Spleen (tissue), 11 donors: ENCODE measurements around the gene RNF180. TPM values are rescaled to one million over a fixed set of nuclear protein-coding genes. Genes with fewer than 3 reads are reported as not detected.
"Not testable (repeated sequence)": the region's sequence is repeated elsewhere in the genome, so short reads cannot be mapped to it uniquely, and the experiment has no call there.

ENCODE experiments used
- DNase-seq: peaks from one replicate; pipeline ENCODE4 v3.0.0-alpha.2; 2020
- H3K27ac ChIP-seq, 8 donors: fragments of 200-600 bp; sonication (generic) in 7 of 8; 1 replicate in 4 of 8; 2 replicates in 4 of 8; pipeline versions ENCODE4 v1.5.0 to v1.8.0; 2016 to 2021; ENCODE audit warnings: inconsistent platforms in 4 of 8, mild to moderate bottlenecking in 4 of 8, moderate library complexity in 1 of 8
- H3K27me3 ChIP-seq, 7 donors: fragments of 200-600 bp; sonication (generic) in 6 of 7; replicated peaks in 1 of 7; 1 replicate in 4 of 7; 2 replicates in 3 of 7; pipeline versions ENCODE4 v1.5.0 to v1.8.0; 2016 to 2021; ENCODE audit warnings: inconsistent platforms in 3 of 7, mild to moderate bottlenecking in 1 of 7
- H3K36me3 ChIP-seq, 6 donors: fragments of 200-600 bp; sonication (generic) in 5 of 6; 1 replicate in 4 of 6; 2 replicates in 2 of 6; pipeline versions ENCODE4 v1.5.0 to v1.8.0; 2016 to 2021; ENCODE audit warnings: inconsistent platforms in 2 of 6
- H3K4me1 ChIP-seq, 6 donors: fragments of 200-600 bp; sonication (generic) in 5 of 6; 1 replicate in 3 of 6; 2 replicates in 3 of 6; pipeline versions ENCODE4 v1.5.0 to v1.8.0; 2016 to 2021; ENCODE audit warnings: inconsistent platforms in 3 of 6
- H3K4me3 ChIP-seq, 8 donors: fragments of 200-600 bp; sonication (generic) in 7 of 8; 1 replicate in 4 of 8; 2 replicates in 4 of 8; pipeline versions ENCODE4 v1.5.0 to v1.8.0; 2016 to 2021; ENCODE audit warnings: inconsistent platforms in 4 of 8, mild to moderate bottlenecking in 4 of 8, moderate library complexity in 2 of 8
- H3K9me3 ChIP-seq, 8 donors: fragments of 200-600 bp; sonication (generic) in 7 of 8; 1 replicate in 4 of 8; 2 replicates in 4 of 8; pipeline versions ENCODE4 v1.5.0 to v1.8.0; 2016 to 2021; ENCODE audit warnings: inconsistent platforms in 4 of 8
- CTCF ChIP-seq, 11 experiments: fragments of 200-600 bp in 7 of 11; fragments of 450-650 bp in 4 of 11; sonication (generic) in 4 of 11; IDR thresholded peaks in 8 of 11; conservative IDR thresholded peaks in 3 of 11; 1 replicate in 7 of 11; 2 replicates in 4 of 11; pipeline versions ENCODE4 v1.4.0 to v1.8.0; 2016 to 2021; ENCODE audit warnings: antibody characterized with exemption in 11 of 11, inconsistent platforms in 4 of 11, mild to moderate bottlenecking in 1 of 11
- POLR2A ChIP-seq, 3 donors: fragments of 450-650 bp; IDR thresholded peaks; one replicate each; pipeline ENCODE4 v1.5.1; 2017; ENCODE audit warnings: antibody characterized with exemption in 3 of 3, mild to moderate bottlenecking in 1 of 3
- POLR2AphosphoS5 ChIP-seq, 3 donors: sonication (generic); formaldehyde crosslinking; IDR thresholded peaks; one replicate each; pipeline ENCODE4 v1.5.1; 2017; ENCODE audit warnings: antibody characterized with exemption in 3 of 3
- WGBS, 5 donors: extraction: QIAGEN DNeasy Blood & Tissue Kit in 3 of 5; methylation state at CpG; one replicate each; pipeline versions ENCODE4 v1.1.5 to v1.1.7; 2013 to 2018; 5-methylcytosine and 5-hydroxymethylcytosine counted together
- intact Hi-C: fragments of 100-400 bp; cut with DNase I; formaldehyde crosslinking; loops from one replicate; pipeline ENCODE4 v1.15.0; 2023; ENCODE audit warnings: low total_unique reads
- polyA plus RNA-seq, 3 donors: library from polyadenylated mRNA; stranded (reverse); fragments of 200-250 nt; gene quantifications; one replicate each; pipeline ENCODE4 v1.2.1, GENCODE V29; 2013
- total RNA-seq, 7 donors: library from RNA; depleted of rRNA in 3 of 7; stranded (reverse); fragments of >200 nt in 3 of 7; fragmentation: NEBNext Ultra II Directional in 4 of 7; extraction: Animal tissue kit (Norgen Biotek cat#: 25700) in 4 of 7; gene quantifications; one replicate each; pipeline versions ENCODE4 v1.1.0 to v1.2.1, GENCODE V29; 2016 to 2021
- donor health status: healthy with polysubstance abuse.
- donor health status: DM: no; HTN: no; CAD: no; lungs with moderate emphysema.
- donor health status: DM: no; HTN: no; CAD: no.
- donor health status: Bipolar disorder and iron deficiency.
- donor health status: healthy.
- donor health status: DM: no; HTN: no; CAD: no.
- donor health status: DM: yes; HTN: yes; CAD: no.

RNF180 gene
- total and polyA plus RNA-seq, 10 donors, result 0.72 to 18.3 (median 9.1) TPM

GRCh38 chr5:64364426-64364825 is 198.8 kb downstream of the RNF180 start:
- no peaks in the 10 kb centered on the region for H3K4me1 ChIP-seq
- H3K27ac ChIP-seq, result no peak overlapping the region
- no peaks in the 10 kb centered on the region for H3K27me3 ChIP-seq
- 68 to 82% (median 71%) methylated on average over 3 of the region's 3 CpGs for WGBS, 5 donors
- H3K36me3 ChIP-seq, result no peaks in the 10 kb centered on the region
- intact Hi-C loops, result no loop called here
- peaks cover 0 to 70% (median 44%) of the 10 kb centered on the region in 8 donors for H3K9me3 ChIP-seq
- TF ChIP-seq POLR2A (IDR thresholded peaks at IDR 0.05), result no peak
- no peak for TF ChIP-seq CTCF (IDR thresholded peaks at IDR 0.05 in 8 of 11, conservative IDR thresholded peaks at IDR 0.05 in 3 of 11)
- TF ChIP-seq POLR2AphosphoS5 (IDR thresholded peaks at IDR 0.05), result no peak
- no peak overlapping the region for H3K4me3 ChIP-seq
- DNase-seq, result no peak

DNA sequence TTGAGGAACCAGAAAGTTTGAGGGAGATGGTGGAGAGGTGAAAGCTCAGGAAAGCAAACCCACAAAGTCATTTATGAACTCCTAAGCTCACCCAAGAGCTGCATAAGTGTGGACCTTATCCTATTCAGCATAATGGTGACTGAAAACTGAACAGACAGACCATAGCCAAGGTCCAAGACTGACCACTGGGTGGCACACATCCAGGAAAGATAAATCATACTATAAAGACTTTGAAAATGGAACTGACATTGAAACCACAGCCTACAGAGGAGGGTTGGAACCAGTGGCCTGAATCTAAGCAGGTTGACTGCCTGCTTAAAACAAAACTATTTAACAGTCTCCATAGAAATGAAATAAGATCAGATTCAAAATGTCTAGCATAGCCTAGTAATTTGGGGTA is 219.1 kb downstream of the RNF180 start:
- Histone ChIP-seq H3K27ac (no peak overlapping the region), H3K4me3 (no peak overlapping the region), H3K27me3 (no peaks in the 10 kb centered on the region), H3K36me3 (no peaks in the 10 kb centered on the region), H3K4me1 (no peaks in the 10 kb centered on the region), H3K9me3 (peaks cover 0 to 18% (median 2%) of the 10 kb centered on the region in 8 donors)
- intact Hi-C loops, result no loop called here
- no peak for TF ChIP-seq POLR2A (IDR thresholded peaks at IDR 0.05)
- no peak for TF ChIP-seq POLR2AphosphoS5 (IDR thresholded peaks at IDR 0.05)
- DNase-seq, result no peak

DNA sequence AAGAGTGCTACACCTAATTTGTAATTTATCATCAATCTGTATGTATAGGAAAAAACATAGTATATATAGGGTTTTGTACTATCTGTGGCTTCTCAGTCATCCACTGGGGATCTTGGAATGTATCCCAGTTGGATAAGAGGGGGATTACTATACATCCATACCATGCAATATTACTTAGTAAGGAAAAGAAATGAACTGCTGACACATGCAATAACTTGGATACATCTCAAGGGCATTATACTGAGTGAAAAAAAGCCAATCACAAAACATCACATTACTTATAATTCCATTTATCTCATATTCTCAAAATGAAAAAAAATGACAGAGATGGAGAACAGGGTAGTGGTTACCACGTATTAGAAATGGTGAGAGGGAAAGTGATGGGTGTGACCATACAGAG is 231.9 kb downstream of the RNF180 start:
- no peak overlapping the region for H3K4me3 ChIP-seq
- no peak for DNase-seq
- H3K36me3 ChIP-seq, result no peaks in the 10 kb centered on the region
- peaks cover 0 to 37% (median 30%) of the 10 kb centered on the region in 8 donors for H3K9me3 ChIP-seq
- no peak overlapping the region for H3K27ac ChIP-seq
- H3K4me1 ChIP-seq, result no peaks in the 10 kb centered on the region
- WGBS, 5 donors, result 63 to 85% (median 73%) methylated on average over 1 of the region's 1 CpG
- intact Hi-C loops, result no loop called here
- H3K27me3 ChIP-seq, result no peaks in the 10 kb centered on the region
- TF ChIP-seq POLR2AphosphoS5 (IDR thresholded peaks at IDR 0.05) (no peak), POLR2A (IDR thresholded peaks at IDR 0.05) (no peak), CTCF (IDR thresholded peaks at IDR 0.05 in 8 of 11, conservative IDR thresholded peaks at IDR 0.05 in 3 of 11) (no peak)

GRCh38 chr5:64398735-64399134 is 233.1 kb downstream of the RNF180 start:
- H3K27me3 ChIP-seq, DNase-seq, H3K36me3 ChIP-seq, intact Hi-C loops, H3K27ac ChIP-seq, H3K4me3 ChIP-seq, H3K4me1 ChIP-seq: not testable (repeated sequence)
- peaks cover 0 to 34% (median 24%) of the 10 kb centered on the region in 8 donors for H3K9me3 ChIP-seq
- WGBS, 5 donors, result 84 to 94% (median 90%) methylated on average over 5 of the region's 5 CpGs

DNA sequence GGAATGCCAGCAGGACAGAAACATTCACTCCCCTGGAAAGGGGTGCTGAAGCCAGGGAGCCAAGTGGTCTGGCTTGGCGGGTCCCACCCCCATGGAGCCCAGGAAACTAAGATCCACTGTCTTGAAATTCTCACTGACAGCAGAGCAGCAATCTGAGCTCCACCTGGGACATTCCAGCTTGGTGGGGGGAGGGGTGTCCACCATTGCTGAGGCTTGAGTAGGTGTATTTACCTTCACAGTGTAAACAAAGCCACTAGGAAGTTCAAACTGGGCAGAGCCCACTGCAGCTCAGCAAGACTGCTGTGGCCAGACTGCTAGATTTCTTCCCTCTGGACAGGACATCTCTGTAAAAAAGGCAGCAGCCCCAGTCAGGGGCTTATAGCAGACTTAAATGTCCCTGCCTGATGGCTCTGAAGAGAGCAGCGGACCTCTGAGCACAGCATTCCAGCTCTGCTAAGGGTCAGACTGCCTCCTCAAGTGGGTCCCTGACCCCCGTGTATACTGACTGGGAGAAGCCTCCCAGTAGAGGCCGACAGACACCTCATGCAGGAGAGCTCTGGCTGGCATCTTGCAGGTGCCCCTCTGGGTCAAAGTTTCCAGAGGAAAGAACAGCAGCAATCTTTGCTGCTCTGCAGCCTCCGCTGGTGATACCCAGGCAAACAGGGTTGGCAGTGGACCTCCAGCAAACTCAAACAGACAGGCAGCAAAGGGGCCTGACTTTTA is 241.6 kb downstream of the RNF180 start:
- H3K4me3 ChIP-seq, H3K36me3 ChIP-seq, H3K27ac ChIP-seq, DNase-seq, H3K4me1 ChIP-seq, H3K27me3 ChIP-seq, intact Hi-C loops: not testable (repeated sequence)
- 61 to 71% (median 65%) methylated on average over 5 of the region's 5 CpGs for WGBS, 5 donors
- H3K9me3 ChIP-seq, result peaks cover 0 to 50% (median 23%) of the 10 kb centered on the region in 8 donors
